Esophagus squamous epithelium (tissue), 4 donors: ENCODE results near the gene KAZN.

Experiments used
- CTCF ChIP-seq, 6 experiments: fragments of 450-650 bp in 4 of 6; fragments of 200-600 bp in 2 of 6; sonication (generic) in 2 of 6; IDR thresholded peaks; one replicate each; pipeline ENCODE4 v1.5.1; 2016 to 2019; ENCODE audit warnings: antibody characterized with exemption in 6 of 6, mild to moderate bottlenecking in 4 of 6, moderate library complexity in 4 of 6
- POLR2A ChIP-seq, 4 donors: fragments of 450-650 bp; IDR thresholded peaks; one replicate each; pipeline ENCODE4 v1.6.1; 2017; ENCODE audit warnings: antibody characterized with exemption in 4 of 4, mild to moderate bottlenecking in 4 of 4, moderate library complexity in 3 of 4

GRCh38 chr1:14576155-14576554 is 22.3 kb upstream of the KAZN start:
- TF ChIP-seq CTCF (IDR thresholded peaks at IDR 0.05) = no peak
- TF ChIP-seq POLR2A (IDR thresholded peaks at IDR 0.05) = no peak
